ENCODE measurements around the gene NRP1.

GRCh38 chr10:33152750-33153149, 181.7 kb downstream of the NRP1 start:
- TF ChIP-seq CTCF (IDR thresholded peaks at IDR 0.05; ENCODE audit: low read depth, low read length, poor library complexity, severe bottlenecking) (no peak), EZH2phosphoT487 (IDR thresholded peaks at IDR 0.05; ENCODE audit: borderline replicate concordance, low read length) (no peak)
